ENCODE data around the gene EXOC4.
A peak's percentile ranks its signal among the peaks of the same experiment; 100 is the strongest.
"Not testable (repeated sequence)": the region's sequence is repeated elsewhere in the genome, so short reads cannot be mapped to it uniquely, and the experiment has no call there.

The EXOC4 gene

GRCh38 chr7:133777701-133778100, 524.8 kb downstream of the EXOC4 start:
- no peak for DNase-seq

- no peak for DNase-seq
These were observed 525.6 kb downstream of the EXOC4 start for GRCh38 chr7:133778472-133778871.

GRCh38 chr7:133779538-133779937, 526.7 kb downstream of the EXOC4 start:
- DNase-seq: not testable (repeated sequence)

GRCh38 chr7:133780912-133781311, 528.0 kb downstream of the EXOC4 start:
- no peak for DNase-seq

GRCh38 chr7:133781486-133782090, 528.7 kb downstream of the EXOC4 start:
- no peak for DNase-seq

GRCh38 chr7:133782470-133782869, 529.6 kb downstream of the EXOC4 start:
- no peak for DNase-seq

- DNase-seq: no peak
These were observed 530.4 kb downstream of the EXOC4 start for GRCh38 chr7:133783276-133783675.

GRCh38 chr7:133784486-133785001, 531.7 kb downstream of the EXOC4 start:
- peak; percentile 14 for DNase-seq

- no peak for DNase-seq
These were observed 533.6 kb downstream of the EXOC4 start for GRCh38 chr7:133786401-133786937.

GRCh38 chr7:133789974-133790373, 537.1 kb downstream of the EXOC4 start:
- DNase-seq: no peak

GRCh38 chr7:133790911-133791310, 538.0 kb downstream of the EXOC4 start:
- no peak for DNase-seq

GRCh38 chr7:133794479-133794878, 541.6 kb downstream of the EXOC4 start:
- no peak for DNase-seq

GRCh38 chr7:133795068-133795665, 542.3 kb downstream of the EXOC4 start:
- DNase-seq: no peak

GRCh38 chr7:133796782-133797745, 544.2 kb downstream of the EXOC4 start:
- DNase-seq: no peak

- DNase-seq: no peak
These were observed 545.1 kb downstream of the EXOC4 start for GRCh38 chr7:133797818-133798520.

- DNase-seq: no peak
These were observed 548.5 kb downstream of the EXOC4 start for GRCh38 chr7:133801341-133801740.

GRCh38 chr7:133804127-133804526, 551.2 kb downstream of the EXOC4 start:
- no peak for DNase-seq

GRCh38 chr7:133805426-133805825, 552.5 kb downstream of the EXOC4 start:
- no peak for DNase-seq

- no peak for DNase-seq
These were observed 555.0 kb downstream of the EXOC4 start for GRCh38 chr7:133807624-133808492.

GRCh38 chr7:133808493-133808866, 555.6 kb downstream of the EXOC4 start:
- DNase-seq: no peak

- no peak for DNase-seq
These were observed 560.0 kb downstream of the EXOC4 start for GRCh38 chr7:133812877-133813276.
